Naive thymus-derived CD8-positive, alpha-beta T cell (primary cell): Measurements from ENCODE around the gene MYO7A. TPM values are rescaled to one million over a fixed set of nuclear protein-coding genes. Genes with fewer than 3 reads are reported as not detected.
A peak's percentile ranks its signal among the peaks of the same experiment; 100 is the strongest.

Experiments
- ATAC-seq, 2 donors: fragments of 150-1000 bp; cut with Tn5 transposase in 1 of 2; sonication (Bioruptor Pico), chemical (Tn5 transposase) in 1 of 2; 1 replicate in 1 of 2; 2 replicates in 1 of 2; pipeline ENCODE4 v1.10.0; 2021; ENCODE audit warnings: mild to moderate bottlenecking in 2 of 2, moderate library complexity in 2 of 2
- POLR2A ChIA-PET: fragments of 350-600 bp; sonication (Branson Sonifier 250); formaldehyde crosslinking; loops from one replicate; lab custom pipeline; 2021; ENCODE audit warnings: antibody characterized with exemption; lab: Charles Lee
- DNase-seq, 10 donors: peaks; one replicate each; pipeline versions ENCODE4 v3.0.0 to v3.0.0-alpha.2; 2020 to 2022
- H3K27ac Mint-ChIP-seq, 10 donors: one replicate each; pipeline ENCODE4 v1.8.0; 2020 to 2022; ENCODE audit warnings: mild to moderate bottlenecking in 10 of 10, mixed read lengths in 10 of 10, moderate library complexity in 4 of 10, inconsistent platforms in 1 of 10
- H3K27me3 Mint-ChIP-seq, 5 donors: one replicate each; pipeline ENCODE4 v1.8.0; 2021 to 2022; ENCODE audit warnings: mixed read lengths in 5 of 5
- H3K36me3 Mint-ChIP-seq, 3 donors: one replicate each; pipeline ENCODE4 v1.8.0; 2020 to 2022; ENCODE audit warnings: mixed read lengths in 3 of 3, mild to moderate bottlenecking in 2 of 3, inconsistent platforms in 1 of 3
- H3K4me1 Mint-ChIP-seq, 4 donors: one replicate each; pipeline ENCODE4 v1.8.0; 2021 to 2022; ENCODE audit warnings: mixed read lengths in 4 of 4
- H3K4me3 Mint-ChIP-seq, 10 donors: one replicate each; pipeline ENCODE4 v1.8.0; 2020 to 2022; ENCODE audit warnings: mild to moderate bottlenecking in 10 of 10, mixed read lengths in 10 of 10, moderate library complexity in 6 of 10, inconsistent platforms in 1 of 10
- H3K9me3 Mint-ChIP-seq, 9 donors: one replicate each; pipeline ENCODE4 v1.8.0; 2020 to 2022; ENCODE audit warnings: mixed read lengths in 9 of 9, mild to moderate bottlenecking in 3 of 9, inconsistent platforms in 1 of 9, moderate library complexity in 1 of 9
- polyA plus RNA-seq, 3 donors: library from polyadenylated mRNA; unstranded; fragments of 300-500 nt; fragmentation: Illumina TruSeq; gene quantifications; one replicate each; pipeline ENCODE4 v1.2.3, GENCODE V29; 2021
- total RNA-seq, 8 experiments: library from RNA in 2 of 8; stranded (reverse) in 2 of 8; gene quantifications; one replicate each; pipeline ENCODE4 v1.2.3 and lab custom pipeline; 2021 to 2026

The MYO7A gene
- total and polyA plus RNA-seq, 5 experiments from 2014 or later = 0.18 to 0.30 TPM; not detected in 3

DNA sequence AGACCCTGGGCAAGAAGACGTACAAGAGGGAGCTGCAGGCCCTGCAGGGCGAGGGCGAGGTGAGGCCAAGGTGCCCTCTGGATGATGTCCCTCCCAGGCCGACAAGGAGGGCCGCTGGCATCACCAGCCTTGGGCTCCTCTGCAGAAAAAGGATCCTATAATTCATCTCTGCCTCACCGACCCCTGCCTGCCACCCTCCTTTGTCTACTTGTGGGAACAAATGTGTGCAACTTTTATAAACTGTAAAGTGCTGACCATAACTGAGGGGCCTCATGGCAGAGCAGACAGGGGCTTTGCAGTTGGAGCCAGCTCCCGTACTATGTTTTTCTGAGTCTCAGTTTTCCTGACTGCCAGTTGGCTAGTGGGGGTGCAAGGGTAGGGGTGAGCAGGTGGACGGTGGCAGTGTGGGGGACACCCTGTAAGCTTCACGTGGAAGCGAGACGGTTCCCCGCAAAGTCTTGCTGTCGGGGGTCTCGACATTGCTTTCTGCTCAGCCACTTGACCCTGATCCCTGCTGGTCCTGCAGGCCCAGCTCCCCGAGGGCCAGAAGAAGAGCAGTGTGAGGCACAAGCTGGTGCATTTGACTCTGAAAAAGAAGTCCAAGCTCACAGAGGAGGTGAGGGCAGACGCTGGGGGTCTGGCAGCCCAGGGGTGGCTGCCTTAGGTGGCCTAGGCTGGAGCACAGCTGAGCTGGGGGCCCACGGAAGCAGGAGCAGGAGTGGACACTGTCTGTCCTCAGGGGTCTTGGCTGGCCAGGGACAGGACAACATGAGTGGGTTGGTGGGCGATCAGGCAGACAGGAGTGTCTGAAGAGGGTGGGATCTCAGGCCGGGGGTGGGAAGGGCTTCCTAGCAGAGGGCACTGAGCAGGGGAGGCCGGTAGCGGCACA is 54.7 kb downstream of the MYO7A start:
- H3K4me1 Mint-ChIP-seq = no peaks in the 10 kb centered on the region
- H3K27ac Mint-ChIP-seq = peak overlapping the region in 1 of 10 donors; percentile 60
- DNase-seq (no peak), ATAC-seq (no peak)
- H3K27me3 Mint-ChIP-seq = no peaks in the 10 kb centered on the region
- H3K36me3 Mint-ChIP-seq = no peaks in the 10 kb centered on the region
- no peak overlapping the region for H3K4me3 Mint-ChIP-seq
- POLR2A ChIA-PET = no interaction called here
- peaks cover 0 to 3% (median 0%) of the 10 kb centered on the region in 9 donors for H3K9me3 Mint-ChIP-seq

DNA sequence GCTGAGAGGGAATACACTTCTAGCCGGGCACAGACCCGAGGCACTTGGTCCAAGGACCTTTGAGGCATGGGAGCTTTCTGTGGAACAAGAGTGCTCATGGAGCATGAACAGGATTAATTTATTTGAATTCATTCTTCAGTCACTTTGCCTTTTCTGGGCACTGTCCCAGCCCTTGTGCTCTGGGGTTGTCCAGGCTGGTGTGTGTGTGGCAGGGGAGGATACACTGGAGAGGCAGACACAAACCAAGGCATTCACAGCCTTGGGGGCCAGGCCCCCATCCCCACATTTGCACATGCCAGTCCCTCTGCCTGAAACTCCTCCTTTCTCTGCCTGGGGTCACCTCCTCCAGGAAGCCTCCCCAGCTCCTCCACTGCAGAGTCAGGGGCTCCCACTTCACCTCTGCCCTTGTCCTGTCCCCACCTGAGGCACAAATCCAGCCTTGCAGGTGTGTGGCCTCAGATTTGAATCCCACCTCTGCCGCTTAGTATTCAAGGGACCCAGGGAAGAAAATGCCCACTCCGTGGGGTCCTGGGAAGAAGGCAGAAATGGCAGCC is 55.5 kb downstream of the MYO7A start:
- Mint-ChIP-seq H3K36me3 (no peaks in the 10 kb centered on the region), H3K27me3 (no peaks in the 10 kb centered on the region), H3K4me3 (no peak overlapping the region), H3K9me3 (peaks cover 0 to under 1% (median 0%) of the 10 kb centered on the region in 9 donors), H3K4me1 (no peaks in the 10 kb centered on the region), H3K27ac (no peak overlapping the region)
- POLR2A ChIA-PET = no interaction called here
- DNase-seq (no peak), ATAC-seq (no peak)

DNA sequence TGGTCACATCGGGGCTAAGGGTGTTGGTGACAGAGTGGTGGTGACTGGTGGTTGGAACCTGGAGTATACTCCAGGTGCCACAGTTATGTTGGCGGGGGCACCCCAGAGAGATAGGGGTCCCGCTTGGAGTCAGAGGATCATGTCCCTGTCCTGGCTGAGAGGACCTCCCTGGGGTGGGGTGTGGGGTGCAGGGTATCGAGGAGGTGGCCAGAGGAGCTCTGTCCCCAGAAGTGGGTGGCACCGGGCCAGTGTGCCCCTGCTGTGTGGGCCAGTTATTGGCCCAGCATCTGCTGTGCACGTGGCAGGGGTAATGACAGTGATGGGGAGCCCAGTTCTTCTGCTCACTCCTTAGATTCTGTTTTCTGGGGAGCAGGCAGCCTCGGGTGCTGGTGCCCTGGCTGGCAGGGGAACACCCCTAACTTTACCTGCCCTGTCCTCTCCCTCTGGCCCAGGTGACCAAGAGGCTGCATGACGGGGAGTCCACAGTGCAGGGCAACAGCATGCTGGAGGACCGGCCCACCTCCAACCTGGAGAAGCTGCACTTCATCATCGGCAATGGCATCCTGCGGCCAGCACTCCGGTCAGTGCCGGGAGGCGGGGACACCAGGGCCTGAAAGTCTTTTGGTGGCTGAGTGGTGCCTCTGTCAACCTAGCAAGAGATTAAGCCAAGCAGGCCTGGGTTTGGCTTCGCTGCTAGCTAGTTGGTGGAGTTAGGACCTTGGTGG is 56.3 kb downstream of the MYO7A start:
- Mint-ChIP-seq H3K27ac (peak overlapping the region in 1 of 10 donors; percentile 15), H3K36me3 (no peaks in the 10 kb centered on the region), H3K9me3 (no peaks in the 10 kb centered on the region), H3K4me3 (no peak overlapping the region), H3K27me3 (no peaks in the 10 kb centered on the region), H3K4me1 (no peaks in the 10 kb centered on the region)
- POLR2A ChIA-PET = interaction anchor here (0.6 kb wide), 1 partner anchor 262 kb away, joined by 3 read pairs; no protein-coding TSS in a partner anchor
- DNase-seq (no peak), ATAC-seq (no peak)

DNA sequence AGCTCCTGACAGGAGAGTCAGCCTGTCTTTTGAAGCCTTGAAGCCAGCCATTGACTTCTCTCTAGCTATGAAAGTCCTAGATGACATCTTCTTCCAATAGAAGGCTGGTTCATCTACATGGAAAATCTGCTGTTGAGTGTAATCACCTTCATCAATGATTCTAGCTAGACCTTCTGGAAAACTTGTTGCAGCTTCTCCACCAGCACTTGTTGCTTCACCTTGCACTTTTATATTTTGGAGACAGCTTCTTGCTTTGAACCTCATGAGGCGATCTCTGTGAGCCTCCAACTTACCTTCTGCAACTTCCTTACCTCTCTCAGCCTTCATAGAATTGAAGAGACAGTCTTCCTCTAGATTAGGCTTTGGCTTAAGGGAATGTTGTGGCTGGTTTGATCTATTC is 58.3 kb downstream of the MYO7A start:
- POLR2A ChIA-PET = no interaction called here
- Mint-ChIP-seq H3K27ac (no peak overlapping the region), H3K9me3 (no peaks in the 10 kb centered on the region), H3K27me3 (no peaks in the 10 kb centered on the region), H3K4me3 (no peak overlapping the region), H3K4me1 (no peaks in the 10 kb centered on the region), H3K36me3 (no peaks in the 10 kb centered on the region)
- ATAC-seq (no peak), DNase-seq (no peak)

DNA sequence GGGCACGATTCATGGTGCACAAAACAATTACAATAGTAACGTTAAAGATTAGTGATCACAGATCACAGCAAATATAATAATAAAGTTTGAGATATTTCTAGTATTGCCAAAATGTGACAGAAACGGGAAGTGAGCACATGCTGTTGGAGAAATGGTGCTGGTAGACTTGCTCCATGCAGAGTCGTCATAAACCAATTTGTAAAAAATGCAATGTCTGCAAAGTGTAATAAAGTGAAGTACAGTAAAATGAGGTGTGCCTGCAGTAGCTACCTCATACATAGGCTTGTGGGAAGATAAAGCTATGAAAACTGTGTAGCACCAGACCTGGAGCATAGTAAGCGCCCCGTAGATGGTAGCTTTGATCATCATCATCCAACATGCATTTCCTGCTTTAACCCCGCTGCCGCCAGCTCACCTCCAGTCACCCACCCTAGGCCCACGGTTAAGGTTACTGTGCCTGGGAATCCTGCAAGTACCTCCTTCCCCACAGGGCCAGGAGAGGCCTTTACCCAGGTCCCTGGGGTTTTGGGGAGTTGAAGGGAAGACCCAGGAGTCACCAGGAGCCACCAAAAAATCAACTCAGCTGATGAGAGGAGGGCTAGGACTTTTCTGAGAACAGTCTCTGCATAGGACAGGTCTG is 59.2 kb downstream of the MYO7A start:
- ATAC-seq (no peak), DNase-seq (no peak)
- no peak overlapping the region for H3K4me3 Mint-ChIP-seq
- peak overlapping the region in 1 of 10 donors; percentile 80 for H3K27ac Mint-ChIP-seq
- POLR2A ChIA-PET = no interaction called here
- H3K4me1 Mint-ChIP-seq = peaks cover 0 to 3% (median 0%) of the 10 kb centered on the region in 4 donors
- no peaks in the 10 kb centered on the region for H3K27me3 Mint-ChIP-seq
- no peaks in the 10 kb centered on the region for H3K36me3 Mint-ChIP-seq
- no peaks in the 10 kb centered on the region for H3K9me3 Mint-ChIP-seq

DNA sequence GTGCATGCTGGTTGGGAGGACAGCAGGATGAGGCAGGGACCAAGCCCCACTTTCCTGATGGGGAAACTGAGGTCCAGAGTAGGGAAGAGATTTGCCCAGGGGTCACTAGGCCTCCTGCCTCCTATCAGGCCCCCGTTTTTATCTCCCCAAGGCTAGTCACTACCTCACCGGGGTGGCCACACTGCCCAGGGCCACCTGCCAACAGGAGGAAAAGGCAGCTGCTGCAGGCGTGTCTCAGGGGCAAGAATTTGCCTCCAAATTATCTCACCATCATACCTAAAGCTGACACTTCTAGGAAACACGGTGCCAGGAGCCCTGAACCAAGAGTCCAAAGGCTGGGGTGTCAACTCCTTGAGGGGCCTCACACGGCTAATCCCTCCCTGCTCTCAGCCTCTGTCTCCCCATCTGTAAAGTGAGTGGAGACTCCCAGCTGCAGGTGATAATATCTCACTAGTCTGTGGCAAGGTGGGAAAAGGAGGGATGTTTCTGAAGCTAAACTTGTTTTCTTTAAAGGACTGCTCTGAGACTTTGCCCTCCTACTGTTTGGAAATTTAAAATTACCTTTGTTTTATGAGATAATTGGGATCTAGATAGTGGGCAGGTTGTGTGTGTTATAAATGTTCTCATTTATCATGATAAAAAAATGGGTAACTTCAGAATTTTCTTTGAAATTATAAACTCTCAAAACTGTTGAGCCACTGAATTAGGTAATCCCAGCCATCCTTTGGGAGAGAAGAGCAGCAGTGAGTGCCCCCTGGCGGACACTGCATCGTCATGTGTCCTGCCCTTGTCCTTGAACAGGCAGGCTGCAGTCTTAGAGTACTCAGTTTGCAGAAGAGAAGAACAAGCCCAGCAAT is 60.0 kb downstream of the MYO7A start:
- peak; percentile 45 to 82 (median 59) for DNase-seq
- H3K4me1 Mint-ChIP-seq = peaks cover 0 to 3% (median 0%) of the 10 kb centered on the region in 4 donors
- ATAC-seq = peak; percentile 59 to 75
- H3K27me3 Mint-ChIP-seq = no peaks in the 10 kb centered on the region
- POLR2A ChIA-PET = no interaction called here
- H3K36me3 Mint-ChIP-seq = no peaks in the 10 kb centered on the region
- H3K9me3 Mint-ChIP-seq = no peaks in the 10 kb centered on the region
- H3K27ac Mint-ChIP-seq = no peak overlapping the region
- H3K4me3 Mint-ChIP-seq = no peak overlapping the region

DNA sequence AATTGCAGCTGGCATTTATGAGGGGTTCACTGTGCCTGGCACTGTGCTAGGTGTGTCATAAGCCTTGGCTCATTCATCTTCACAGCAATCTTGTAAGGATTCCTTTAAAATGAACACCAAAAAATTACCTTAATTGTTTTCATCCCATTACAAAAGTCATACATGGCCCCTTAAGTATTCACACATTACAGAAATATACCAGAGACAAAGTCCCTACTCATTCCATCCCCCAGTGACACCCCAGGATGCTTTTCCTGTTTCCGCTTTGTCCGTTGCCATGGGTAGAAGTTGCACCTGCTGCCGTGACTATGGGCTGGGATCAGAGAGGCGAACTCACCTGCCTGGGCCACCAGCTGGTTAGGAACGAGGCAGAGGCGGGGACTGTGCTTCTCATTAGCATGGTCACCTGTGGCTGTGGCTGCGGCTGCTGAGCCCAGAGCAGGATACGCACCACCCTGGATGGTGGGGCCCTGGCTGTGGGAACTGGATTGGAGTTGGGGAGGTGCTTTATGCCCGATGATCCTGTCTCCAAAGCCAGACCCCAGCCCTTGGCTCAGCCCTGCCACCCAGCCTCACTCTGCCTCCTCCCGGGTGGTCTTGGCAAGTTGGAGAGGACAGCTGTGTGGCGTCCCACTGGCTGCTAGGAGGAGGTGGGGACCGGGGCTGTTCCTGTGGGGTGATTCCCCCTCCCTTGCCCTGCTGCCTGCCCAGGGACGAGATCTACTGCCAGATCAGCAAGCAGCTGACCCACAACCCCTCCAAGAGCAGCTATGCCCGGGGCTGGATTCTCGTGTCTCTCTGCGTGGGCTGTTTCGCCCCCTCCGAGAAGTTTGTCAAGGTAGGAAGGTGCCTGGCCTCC is 60.8 kb downstream of the MYO7A start:
- Mint-ChIP-seq H3K4me3 (no peak overlapping the region), H3K27ac (no peak overlapping the region), H3K9me3 (no peaks in the 10 kb centered on the region), H3K27me3 (no peaks in the 10 kb centered on the region), H3K36me3 (no peaks in the 10 kb centered on the region), H3K4me1 (peaks cover 0 to 3% (median 0%) of the 10 kb centered on the region in 4 donors)
- POLR2A ChIA-PET = interaction anchor here (1.0 kb wide), 1 partner anchor 62 kb away, joined by 3 read pairs; no protein-coding TSS in a partner anchor
- ATAC-seq = no peak
- no peak for DNase-seq

DNA sequence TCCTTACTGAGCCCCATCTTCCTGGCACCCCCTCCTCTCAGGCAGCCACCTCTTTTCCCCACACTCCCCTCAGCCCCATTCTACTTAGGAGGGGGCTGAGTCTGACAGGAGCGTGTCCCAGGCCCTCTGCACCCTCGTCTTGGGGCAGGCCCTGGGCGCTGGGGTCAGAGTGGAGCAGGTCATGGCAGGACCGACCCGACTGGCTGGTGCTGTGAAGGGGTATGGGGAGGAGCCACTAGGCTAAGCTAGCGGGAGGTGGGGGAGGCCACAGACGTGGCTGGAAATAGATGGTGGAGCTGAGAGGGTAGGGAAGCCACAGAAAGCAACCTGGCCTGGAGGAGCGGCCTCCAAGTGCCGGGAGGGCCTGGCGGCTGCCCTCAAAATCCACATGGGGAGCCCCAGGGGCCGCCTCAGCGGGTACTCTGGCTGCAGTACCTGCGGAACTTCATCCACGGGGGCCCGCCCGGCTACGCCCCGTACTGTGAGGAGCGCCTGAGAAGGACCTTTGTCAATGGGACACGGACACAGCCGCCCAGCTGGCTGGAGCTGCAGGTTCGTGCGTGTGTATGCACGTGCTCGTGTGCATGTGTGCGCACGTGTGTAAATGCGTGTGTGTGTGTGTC is 61.7 kb downstream of the MYO7A start:
- DNase-seq = no peak
- ATAC-seq = no peak
- Mint-ChIP-seq H3K27me3 (no peaks in the 10 kb centered on the region), H3K4me3 (no peak overlapping the region), H3K27ac (no peak overlapping the region), H3K36me3 (no peaks in the 10 kb centered on the region), H3K4me1 (peaks cover 0 to 3% (median 0%) of the 10 kb centered on the region in 4 donors), H3K9me3 (no peaks in the 10 kb centered on the region)
- POLR2A ChIA-PET = interaction anchor here (1.0 kb wide), 1 partner anchor 63 kb away, joined by 3 read pairs; no protein-coding TSS in a partner anchor

DNA sequence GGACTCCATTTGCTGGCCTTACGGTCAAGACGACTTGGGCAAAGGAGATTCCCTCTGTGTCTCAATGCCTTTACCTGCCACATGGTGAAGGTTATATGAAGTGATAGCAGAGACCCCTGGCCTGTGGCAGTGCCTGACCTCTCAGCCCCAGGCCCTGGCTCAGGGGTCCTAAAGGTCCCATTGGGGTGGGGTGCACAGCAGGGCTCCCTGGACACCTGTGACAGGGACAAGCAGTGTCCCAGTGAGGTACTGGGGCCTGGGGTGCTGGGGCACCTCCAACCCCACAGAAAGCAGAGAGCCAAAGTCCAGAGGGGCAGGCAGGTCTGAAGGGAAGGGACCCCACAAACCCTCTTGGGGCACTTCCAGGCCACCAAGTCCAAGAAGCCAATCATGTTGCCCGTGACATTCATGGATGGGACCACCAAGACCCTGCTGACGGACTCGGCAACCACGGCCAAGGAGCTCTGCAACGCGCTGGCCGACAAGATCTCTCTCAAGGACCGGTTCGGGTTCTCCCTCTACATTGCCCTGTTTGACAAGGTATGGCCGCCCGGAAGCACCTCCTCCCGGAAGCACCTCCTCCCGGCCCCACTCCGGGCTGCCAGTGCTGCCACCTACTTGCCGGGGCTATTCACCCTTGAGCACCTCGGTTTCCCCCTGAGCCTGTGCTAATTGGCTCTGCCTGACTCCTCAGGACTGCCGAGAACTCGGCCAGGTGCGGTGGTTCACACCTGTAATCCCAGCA is 62.5 kb downstream of the MYO7A start:
- Mint-ChIP-seq H3K36me3 (no peaks in the 10 kb centered on the region), H3K9me3 (no peaks in the 10 kb centered on the region), H3K4me1 (peaks cover 0 to 3% (median 0%) of the 10 kb centered on the region in 4 donors), H3K27ac (no peak overlapping the region), H3K27me3 (no peaks in the 10 kb centered on the region), H3K4me3 (no peak overlapping the region)
- ATAC-seq = no peak
- POLR2A ChIA-PET = no interaction called here
- DNase-seq = no peak

DNA sequence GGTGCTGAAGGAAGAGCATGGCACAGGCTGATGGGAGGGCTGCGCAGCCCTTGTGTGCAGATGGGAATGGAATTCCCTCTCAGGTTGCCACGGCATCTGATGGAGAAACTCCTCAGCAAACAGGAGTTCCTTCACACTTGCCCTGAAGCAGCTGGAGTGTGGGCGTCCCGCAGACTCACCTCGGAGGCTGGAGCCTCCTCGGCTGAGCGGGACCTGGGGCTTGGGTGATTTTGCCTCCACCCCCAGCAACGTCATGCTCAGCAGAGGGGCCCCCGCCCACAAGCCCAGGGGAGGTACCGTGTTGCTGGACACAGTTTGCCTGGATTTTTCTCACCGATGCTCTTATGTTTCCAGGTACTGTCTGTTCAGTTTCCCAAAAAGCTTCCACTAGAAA is 63.4 kb downstream of the MYO7A start:
- Mint-ChIP-seq H3K27me3 (no peaks in the 10 kb centered on the region), H3K9me3 (no peaks in the 10 kb centered on the region), H3K36me3 (no peaks in the 10 kb centered on the region), H3K27ac (peak overlapping the region in 1 of 10 donors; percentile 42), H3K4me1 (peaks cover 0 to 3% (median 0%) of the 10 kb centered on the region in 4 donors), H3K4me3 (peak overlapping the region in 1 of 10 donors; percentile 45)
- DNase-seq (no peak), ATAC-seq (no peak)
- POLR2A ChIA-PET = no interaction called here
